Measurements from ENCODE around the gene BCL11B.

The BCL11B gene

GRCh38 chr14:99286761-99287160 lies 14.8 kb upstream of the BCL11B start:
- FAIRE-seq = no peak

- FAIRE-seq = no peak
Observed at GRCh38 chr14:99284254-99285004, 12.4 kb upstream of the BCL11B start.

DNA sequence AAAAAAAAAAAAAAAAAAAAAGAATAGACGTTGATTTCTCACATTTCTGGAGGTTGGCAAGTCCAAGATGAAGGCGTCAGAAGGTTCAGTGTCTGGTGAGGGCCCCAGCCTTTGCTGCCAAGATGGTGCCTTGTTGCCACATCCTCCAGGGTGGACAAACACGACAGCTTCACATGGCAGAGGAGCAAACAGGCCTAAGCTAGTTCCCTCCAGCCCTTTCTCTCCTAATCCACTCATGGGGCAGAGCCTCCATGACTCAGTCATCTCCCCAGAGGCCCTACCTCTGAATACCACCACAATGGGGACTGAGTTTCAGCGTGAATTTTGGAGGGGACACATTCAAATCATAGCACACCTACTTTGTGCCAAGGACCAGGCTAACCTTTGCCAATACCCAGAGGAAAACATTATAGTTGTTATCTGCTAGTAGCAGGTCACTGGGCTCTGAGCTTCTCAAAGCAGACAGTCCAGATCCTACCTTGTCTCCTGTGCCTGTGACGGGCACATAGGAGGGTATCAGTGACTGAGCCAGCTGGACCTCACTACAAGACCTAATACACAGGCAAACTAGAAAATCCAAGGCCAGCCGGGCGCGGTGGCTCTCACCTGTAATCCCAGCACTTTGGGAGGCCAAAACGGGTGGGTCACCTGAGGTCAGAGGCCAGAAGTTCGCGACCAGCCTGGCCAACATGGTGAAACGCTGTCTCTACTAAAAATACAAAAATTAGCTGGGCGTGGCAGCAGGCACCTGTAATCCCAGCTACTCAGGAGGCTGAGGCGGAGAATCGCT lies 10.5 kb upstream of the BCL11B start:
- no peak for FAIRE-seq

DNA sequence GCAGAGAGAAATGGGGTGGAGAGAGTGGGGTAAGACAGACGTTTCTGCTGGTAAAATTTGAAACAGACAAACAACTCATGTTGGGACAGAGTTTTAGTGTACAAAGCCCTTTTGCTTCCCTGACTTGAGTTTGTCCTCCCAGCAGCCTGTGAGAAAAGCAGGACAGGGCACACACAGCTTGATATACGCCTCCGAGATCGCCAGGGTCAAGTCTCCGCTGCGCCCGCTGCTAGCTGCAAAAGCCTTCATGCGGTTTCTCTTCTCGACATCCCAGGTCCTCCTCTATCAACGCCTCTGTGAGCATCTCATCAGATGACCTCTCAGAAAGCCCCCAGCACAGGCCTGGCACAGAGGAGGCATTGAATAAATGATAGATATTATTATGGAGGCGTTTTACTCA lies 9.4 kb upstream of the BCL11B start:
- FAIRE-seq = no peak

GRCh38 chr14:99280852-99281251 lies 8.9 kb upstream of the BCL11B start:
- FAIRE-seq = no peak

- FAIRE-seq = no peak
Observed at GRCh38 chr14:99280066-99280731, 8.2 kb upstream of the BCL11B start.

DNA sequence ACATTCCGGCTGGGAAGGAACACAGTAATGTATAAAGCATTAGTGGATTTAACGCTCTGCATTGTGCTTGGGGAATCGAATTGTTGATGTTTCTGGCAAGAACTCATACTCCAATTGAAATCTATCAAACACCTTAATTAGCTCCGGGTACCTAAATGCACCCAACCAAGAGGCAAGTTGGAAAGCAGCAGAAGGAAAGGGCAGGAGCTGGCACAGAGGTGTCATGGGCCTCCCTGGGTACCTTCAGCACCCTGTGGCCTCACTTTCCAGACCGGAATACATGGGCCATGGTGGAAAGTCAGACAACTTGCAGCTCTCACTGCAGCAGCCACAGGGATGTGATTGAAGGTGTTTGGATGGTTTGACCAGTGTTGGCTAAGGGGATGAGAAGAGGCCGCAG lies 6.8 kb upstream of the BCL11B start:
- no peak for FAIRE-seq

DNA sequence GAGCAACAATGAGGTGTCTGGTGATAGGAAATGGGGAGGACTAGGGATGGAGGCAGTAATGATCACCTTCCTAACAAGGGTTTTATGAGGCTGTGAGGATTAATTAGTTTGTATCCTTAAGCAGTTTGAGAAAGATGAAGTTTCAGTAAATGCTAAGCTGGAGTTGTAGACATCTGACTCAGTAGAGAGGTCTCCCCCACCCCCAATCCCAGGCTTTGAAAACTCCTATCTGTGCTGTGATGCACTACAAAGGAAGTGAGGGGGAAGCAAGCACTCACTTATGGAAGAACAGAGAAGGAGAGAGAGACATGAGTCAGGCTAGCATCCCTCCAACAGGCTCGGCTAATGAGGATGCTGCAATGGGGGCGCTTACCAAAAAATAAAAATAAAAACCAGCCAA lies 5.5 kb upstream of the BCL11B start:
- FAIRE-seq = no peak

- FAIRE-seq = no peak
Observed at GRCh38 chr14:99276482-99276881, 4.5 kb upstream of the BCL11B start.

DNA sequence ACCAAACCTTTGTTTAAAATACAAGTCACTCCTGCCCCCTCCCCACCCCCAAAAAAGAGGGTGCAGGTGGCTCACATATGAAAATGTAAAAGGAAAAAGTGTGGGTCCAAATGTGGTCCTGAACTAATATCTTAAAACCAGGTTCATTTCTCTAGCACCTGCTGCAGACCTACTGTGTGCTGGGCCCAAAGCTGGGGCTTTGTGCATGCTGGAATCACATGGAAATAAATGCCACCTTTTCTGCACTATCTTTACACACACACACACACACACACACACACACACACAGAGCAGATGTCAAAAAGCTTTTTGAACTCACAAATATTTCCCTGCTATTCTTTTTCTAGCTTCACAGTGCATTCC lies 3.2 kb upstream of the BCL11B start:
- FAIRE-seq = no peak

DNA sequence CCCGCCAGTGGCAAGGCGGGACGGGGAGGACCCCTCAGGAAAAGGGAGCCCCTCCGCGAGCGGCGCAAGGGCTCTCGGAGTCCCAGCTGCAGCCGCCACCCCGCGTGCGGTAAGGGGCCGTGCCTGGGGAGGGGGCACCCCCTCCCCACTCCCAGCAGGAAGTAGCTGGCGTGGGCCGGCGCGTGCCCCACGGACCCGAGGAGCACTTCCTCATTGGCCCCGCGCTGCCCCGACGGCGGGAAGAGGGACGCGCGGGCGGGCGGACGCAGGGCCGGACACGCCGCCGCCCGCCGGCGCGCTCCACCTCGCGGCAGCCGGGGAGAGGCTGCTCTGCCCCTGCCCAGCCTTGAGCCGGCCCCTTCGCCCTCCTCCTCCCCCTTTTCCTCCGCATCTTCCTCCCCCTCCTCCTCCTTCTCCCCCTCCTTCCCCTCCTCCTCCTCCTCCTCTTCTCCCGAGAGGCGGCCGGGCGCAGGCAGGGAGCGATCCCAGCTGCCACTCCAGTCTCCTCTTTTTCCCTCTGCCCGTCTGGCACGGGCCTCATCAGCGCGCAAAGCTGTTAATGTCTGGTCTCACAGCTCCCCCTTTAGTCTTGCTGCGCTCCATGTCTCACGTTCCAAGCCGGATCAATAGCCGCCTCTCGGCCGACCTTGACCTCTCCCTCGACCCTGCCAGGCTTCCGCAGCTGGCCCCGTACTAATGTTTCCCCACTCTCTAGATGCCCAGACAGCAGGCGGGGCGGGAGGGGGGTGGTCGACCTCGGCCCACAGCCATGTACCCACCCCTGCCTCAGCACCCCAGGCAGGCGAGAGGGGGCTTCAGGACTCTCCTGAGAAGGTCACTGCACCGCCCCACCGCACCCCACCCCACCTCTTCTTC lies 2.6 kb upstream of the BCL11B start:
- no peak for FAIRE-seq

DNA sequence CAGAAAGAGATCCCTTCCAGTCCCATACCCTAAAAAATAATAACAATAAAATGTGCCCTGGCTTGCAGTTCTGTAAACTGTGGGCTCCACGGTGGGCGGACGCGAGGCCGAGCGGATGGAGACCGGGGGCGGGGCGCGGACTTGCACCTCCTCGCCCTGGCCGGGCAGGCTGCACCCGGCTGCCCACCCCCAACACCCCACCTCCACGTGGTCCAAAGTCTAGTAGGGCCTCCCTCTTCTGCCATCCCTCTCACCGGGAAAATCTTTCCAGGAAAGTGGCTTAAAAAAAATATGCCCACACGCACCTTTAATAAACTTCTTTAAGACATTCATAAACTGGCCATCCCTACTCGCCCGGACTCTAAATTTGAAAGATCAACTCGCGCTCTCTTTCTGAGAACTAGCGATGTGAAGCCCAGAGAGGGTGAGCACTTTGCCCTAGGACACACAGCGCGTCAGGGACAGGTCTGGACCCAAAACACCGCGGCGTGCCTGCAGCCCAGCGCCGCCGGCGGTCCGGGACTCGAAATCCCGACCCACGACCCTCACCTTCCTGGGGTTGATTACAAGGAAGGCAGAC lies 1.9 kb upstream of the BCL11B start:
- FAIRE-seq = no peak

- no peak for FAIRE-seq
Observed at GRCh38 chr14:99272899-99273765, 1.1 kb upstream of the BCL11B start.

DNA sequence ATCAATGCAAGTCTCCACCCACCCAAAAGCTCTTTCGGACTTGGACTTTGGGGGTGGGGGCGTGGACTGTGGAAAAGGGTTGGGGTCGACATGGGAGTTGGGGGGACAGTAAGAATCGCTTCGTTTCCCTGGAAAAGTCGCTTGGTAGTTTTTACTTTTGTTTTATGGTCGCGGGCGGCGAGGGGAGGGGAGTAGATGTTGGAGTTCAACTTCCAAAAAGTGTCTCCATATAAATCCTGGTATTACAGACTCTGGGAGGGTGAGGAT lies 568 bp upstream of the BCL11B start:
- FAIRE-seq = no peak

GRCh38 chr14:99271221-99271941 lies 616 bp downstream of the BCL11B start:
- no peak for FAIRE-seq

DNA sequence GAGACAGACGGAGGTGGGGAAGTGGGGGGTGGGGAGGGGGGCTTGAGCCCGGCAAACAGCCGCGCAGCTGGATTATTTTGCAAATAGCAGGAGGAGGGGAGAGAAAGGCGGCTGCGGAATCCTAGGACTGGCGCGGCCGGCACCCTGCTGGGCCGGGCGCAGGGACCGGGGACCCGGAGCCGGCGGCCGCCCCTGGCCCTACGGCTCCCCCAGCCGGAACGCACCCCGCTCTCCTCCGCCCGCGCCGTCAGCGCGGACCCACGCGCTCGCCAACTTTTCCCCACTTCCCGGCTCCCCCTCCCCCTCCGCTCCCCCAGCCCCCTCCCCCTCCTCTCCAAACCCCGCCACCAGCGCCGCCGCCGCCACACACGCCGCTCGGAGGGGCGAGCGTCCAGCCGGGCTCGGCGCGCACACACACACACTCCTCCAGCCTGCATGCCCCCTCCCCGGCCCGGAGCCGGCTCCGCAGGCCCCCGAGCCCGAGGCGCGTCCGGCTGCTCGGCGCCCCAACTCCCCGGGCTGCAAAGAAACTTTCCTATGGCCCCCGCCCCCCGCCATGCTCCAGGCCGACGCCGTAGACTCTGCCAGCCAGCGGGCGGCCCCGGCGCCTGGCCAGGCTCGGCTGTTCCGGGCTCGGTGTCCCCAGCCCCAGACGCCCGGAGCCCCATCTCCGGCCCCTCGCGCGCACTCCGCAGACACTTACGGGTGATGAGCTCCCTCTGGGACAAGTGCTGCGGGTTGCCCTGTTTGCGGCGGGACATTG lies 1.4 kb downstream of the BCL11B start:
- no peak for FAIRE-seq

DNA sequence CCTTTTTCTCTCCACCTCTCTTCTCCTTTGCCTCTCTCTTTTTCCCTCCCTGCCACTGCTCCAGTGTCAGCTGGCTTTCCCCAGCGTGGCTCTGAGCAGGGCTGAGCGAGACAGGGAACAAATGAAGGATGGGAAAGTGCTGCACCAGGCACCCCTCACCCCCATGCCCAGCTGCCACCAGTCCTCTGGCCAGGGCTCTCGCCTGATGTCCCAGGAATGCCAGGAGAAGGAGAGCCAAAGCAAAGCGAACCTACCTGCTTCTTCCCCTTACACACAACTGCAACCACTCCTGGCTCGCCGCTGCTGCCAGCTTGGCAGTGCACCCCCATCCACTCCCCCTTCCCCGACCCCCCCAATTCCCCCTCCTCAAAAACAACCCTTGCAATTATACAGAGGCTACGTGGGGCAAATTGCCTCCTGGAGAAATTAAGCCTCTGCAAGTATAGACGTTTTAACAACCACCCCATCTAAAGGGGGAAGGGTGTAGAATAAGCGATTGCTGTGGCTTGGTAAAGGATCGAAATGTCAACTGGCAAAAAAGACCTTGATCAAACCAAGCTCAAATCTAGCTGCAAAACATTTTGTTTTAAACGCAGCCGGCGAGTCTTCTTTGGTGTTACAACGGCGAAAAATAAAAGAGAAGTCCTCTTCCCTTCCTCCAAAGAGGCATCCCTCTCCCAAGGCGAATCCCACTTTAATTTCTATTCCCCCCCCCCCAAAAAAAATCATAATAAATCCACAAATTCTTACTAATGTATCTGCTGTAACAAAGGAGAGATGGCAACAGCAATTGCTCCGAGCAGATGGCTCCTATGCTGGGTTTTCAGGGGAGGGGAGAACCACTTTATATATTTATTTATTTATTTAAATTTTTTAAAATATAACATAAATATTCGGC lies 2.9 kb downstream of the BCL11B start:
- no peak for FAIRE-seq

- no peak for FAIRE-seq
Observed at GRCh38 chr14:99267837-99268781, 3.9 kb downstream of the BCL11B start.

All from islet of Langerhans (tissue), 1 donor.